Endothelial cell of umbilical vein (primary cell): Measurements from ENCODE around the gene UROC1. TPM values are rescaled to one million over a fixed set of nuclear protein-coding genes. Genes with fewer than 3 reads are reported as not detected.

Experiments
- BruUV-seq: library from RNA; stranded (reverse); fragments of 400-500 nt; replicated peaks from 2 replicates; lab custom pipeline; 2021; lab: Mats Ljungman, UMichigan
- CTCF ChIA-PET: fragments of 300-600, 350-600 bp; sonication (Branson Sonifier 250); formaldehyde crosslinking; loops from one replicate; lab custom pipeline; 2021; ENCODE audit warnings: antibody characterized with exemption, inconsistent platforms; lab: Charles Lee
- POLR2A ChIA-PET: fragments of 300-600, 350-600 bp; sonication (Branson Sonifier 250); formaldehyde crosslinking; loops from one replicate; lab custom pipeline; 2021; ENCODE audit warnings: antibody characterized with exemption, inconsistent platforms; lab: Charles Lee
- DNase-seq: peaks from one replicate; pipeline ENCODE4 v3.0.0-alpha.2; 2011; ENCODE audit warnings: low read depth, low spot score
- FAIRE-seq: peaks from 2 replicates; lab custom pipeline; 2011; peaks lifted over from hg19 to GRCh38; lab: Jason Lieb, UNC
- H2AFZ ChIP-seq: 2 replicates; pipeline ENCODE4 v1.6.0; 2012; ENCODE audit warnings: low read depth, low read length, control low read depth, inconsistent platforms
- H3K27ac ChIP-seq: 2 replicates; pipeline ENCODE4 v1.5.1; 2011; ENCODE audit warnings: low read depth, mild to moderate bottlenecking, control low read depth, low read length, moderate library complexity; ENCODE audit not compliant: insufficient read depth
- H3K27me3 ChIP-seq, 2 experiments: 2 replicates each; pipeline versions ENCODE4 v1.6.0 to v1.6.1; 2011; ENCODE audit warnings: low read length in 2 of 2, mixed read lengths in 1 of 2; ENCODE audit not compliant: control insufficient read depth in 2 of 2, insufficient read depth in 2 of 2
- H3K36me3 ChIP-seq, 2 experiments: 2 replicates in 1 of 2; 3 replicates in 1 of 2; pipeline ENCODE4 v1.5.1; 2011; ENCODE audit warnings: low read length in 2 of 2, mild to moderate bottlenecking in 1 of 2, moderate library complexity in 1 of 2; ENCODE audit not compliant: control insufficient read depth in 2 of 2, insufficient read depth in 2 of 2; ENCODE audit errors: extremely low read depth in 1 of 2
- H3K4me1 ChIP-seq: 3 replicates; pipeline ENCODE4 v1.5.1; 2011; ENCODE audit warnings: mild to moderate bottlenecking, low read length; ENCODE audit not compliant: control insufficient read depth, insufficient read depth; ENCODE audit errors: extremely low read depth
- H3K4me2 ChIP-seq: 2 replicates; pipeline ENCODE4 v1.6.1; 2011; ENCODE audit warnings: low read length, control low read depth, mixed read lengths; ENCODE audit not compliant: insufficient read depth
- H3K4me3 ChIP-seq, 3 experiments: fragments of 200-600 bp in 1 of 3; sonication (generic), shearing (Covaris generic) in 1 of 3; replicated peaks in 1 of 3; 2 replicates each; pipeline ENCODE4 v1.5.1; 2011 to 2016; ENCODE audit warnings: control low read depth in 3 of 3, low read length in 3 of 3, mild to moderate bottlenecking in 2 of 3, inconsistent platforms in 1 of 3, low read depth in 1 of 3, moderate library complexity in 1 of 3; ENCODE audit not compliant: insufficient read depth in 1 of 3
- H3K79me2 ChIP-seq: 2 replicates; pipeline ENCODE4 v1.6.0; 2012; ENCODE audit warnings: low read length, inconsistent platforms; ENCODE audit not compliant: control insufficient read depth, insufficient read depth
- H3K9ac ChIP-seq: replicated peaks from 2 replicates; pipeline ENCODE3; 2011; ENCODE audit warnings: low read length, control low read depth; ENCODE audit not compliant: insufficient read depth; ENCODE audit errors: extremely low read depth
- H3K9me1 ChIP-seq: replicated peaks from 3 replicates; pipeline ENCODE4 v1.6.0; 2011; ENCODE audit warnings: mild to moderate bottlenecking, low read length; ENCODE audit not compliant: control insufficient read depth, insufficient read depth; ENCODE audit errors: extremely low read depth
- H3K9me3 ChIP-seq: replicated peaks from 2 replicates; pipeline ENCODE4 v1.5.1; 2012; ENCODE audit warnings: low read length, inconsistent platforms; ENCODE audit not compliant: control insufficient read depth, insufficient read depth
- H4K20me1 ChIP-seq: replicated peaks from 2 replicates; pipeline ENCODE3; 2011; ENCODE audit warnings: mild to moderate bottlenecking, low read length; ENCODE audit not compliant: control insufficient read depth, insufficient read depth; ENCODE audit errors: extremely low read depth
- CTCF ChIP-seq, 2 donors: IDR thresholded peaks; 1 replicate in 1 of 2; 2 replicates in 1 of 2; pipeline ENCODE4 v1.5.1; 2011; ENCODE audit warnings: low read length in 2 of 2, mild to moderate bottlenecking in 2 of 2, moderate library complexity in 2 of 2, control low read depth in 1 of 2, inconsistent platforms in 1 of 2, low read depth in 1 of 2; ENCODE audit not compliant: insufficient read depth in 1 of 2; ENCODE audit errors: extremely low read depth in 1 of 2
- EZH2 ChIP-seq: IDR thresholded peaks from 2 replicates; pipeline ENCODE4 v1.6.1; 2012; ENCODE audit warnings: borderline replicate concordance, low read depth, mild to moderate bottlenecking, moderate library complexity, low read length, inconsistent platforms; ENCODE audit not compliant: severe bottlenecking
- FOS ChIP-seq: IDR thresholded peaks from 2 replicates; pipeline ENCODE4 v1.6.1; 2011; ENCODE audit warnings: mild to moderate bottlenecking, low read length, moderate library complexity, borderline replicate concordance; ENCODE audit not compliant: insufficient read depth
- GATA2 ChIP-seq: IDR thresholded peaks from 2 replicates; pipeline ENCODE4 v1.7.0; 2011; ENCODE audit warnings: low read depth, mild to moderate bottlenecking, moderate library complexity, mixed read lengths, low read length; ENCODE audit not compliant: insufficient read length, insufficient read depth
- JUN ChIP-seq: IDR thresholded peaks from 2 replicates; pipeline ENCODE4 v1.6.1; 2011; ENCODE audit warnings: borderline replicate concordance, low read depth; ENCODE audit not compliant: insufficient read length, insufficient read depth
- MAX ChIP-seq: IDR thresholded peaks from 2 replicates; pipeline ENCODE4 v1.6.1; 2011; ENCODE audit not compliant: insufficient read depth, insufficient read length
- MYC ChIP-seq: IDR thresholded peaks from one replicate; pipeline ENCODE4 v1.6.1; 2011; ENCODE audit warnings: mild to moderate bottlenecking, low read depth, low read length
- POLR2A ChIP-seq: IDR thresholded peaks from 2 replicates; pipeline ENCODE4 v1.6.1; 2012; ENCODE audit warnings: low read depth, mild to moderate bottlenecking, control low read depth, low read length
- POLR2AphosphoS5 ChIP-seq: IDR thresholded peaks from 2 replicates; pipeline ENCODE4 v1.6.1; 2012; ENCODE audit warnings: low read depth, mild to moderate bottlenecking, control low read depth, low read length, moderate library complexity; ENCODE audit not compliant: insufficient read depth
- dilution Hi-C: fragments of 300-500 bp; cut with MboI; formaldehyde crosslinking; loops from one replicate; pipeline ENCODE4 v1.15.0; 2019; ENCODE audit warnings: low sequenced_read_pairs; ENCODE audit not compliant: extremely low pct_ligation_motif_present
- intact Hi-C: fragments of 100-400 bp; cut with micrococcal nuclease; formaldehyde crosslinking; loops from one replicate; pipeline ENCODE4 v1.10.0; 2022
- polyA plus RNA-seq, 4 experiments: library from polyadenylated mRNA; depleted of rRNA in 3 of 4; stranded (reverse) in 3 of 4; unstranded in 1 of 4; fragments of >200 nt; gene quantifications; 2 replicates each; pipeline versions ENCODE4 v1.2.1 to v1.2.3, GENCODE V29; 2011 to 2012; ENCODE audit warnings: missing spikeins in 1 of 4
- total RNA-seq: library from RNA; stranded (reverse); gene quantifications from 2 replicates; pipeline ENCODE4 v1.2.3, GENCODE V29; 2021

The UROC1 gene
- total and polyA plus RNA-seq, 2 donors (not counting 3 experiments of a cell fraction or from before 2014, with no cell fraction given), result not detected

GRCh38 chr3:126498461-126498860, 19.1 kb downstream of the UROC1 start:
- no peak overlapping the region for H3K9ac ChIP-seq
- H3K4me1 ChIP-seq, result no peaks in the 10 kb centered on the region
- CTCF ChIA-PET, result no interaction called here
- H3K27me3 ChIP-seq, result no peaks in the 10 kb centered on the region
- no peak overlapping the region for H3K4me3 ChIP-seq
- H3K27ac ChIP-seq, result no peak overlapping the region
- DNase-seq (no peak), FAIRE-seq (no peak)
- H3K9me1 ChIP-seq, result no peaks in the 10 kb centered on the region
- dilution Hi-C loops, result no loop called here
- H3K79me2 ChIP-seq, result no peaks in the 10 kb centered on the region
- H3K36me3 ChIP-seq, result no peaks in the 10 kb centered on the region
- TF ChIP-seq POLR2A, result no peak
- no peak for TF ChIP-seq GATA2
- no peak for TF ChIP-seq EZH2
- TF ChIP-seq JUN, result no peak
- no peak for TF ChIP-seq CTCF (IDR thresholded peaks at IDR 0.05; ENCODE audit: extremely low read depth in 1 of 2, insufficient read depth in 1 of 2, low read depth in 1 of 2, low read length in 2 of 2)
- no peak for TF ChIP-seq POLR2AphosphoS5
- no peak for TF ChIP-seq MYC
- no peak for TF ChIP-seq FOS
- TF ChIP-seq MAX, result no peak
- no peak overlapping the region for H3K4me2 ChIP-seq
- POLR2A ChIA-PET, result no interaction called here
- H3K9me3 ChIP-seq, result no peaks in the 10 kb centered on the region
- intact Hi-C loops, result no loop called here
- H2AFZ ChIP-seq, result no peak overlapping the region
- no TSS peak for BruUV-seq
- no peaks in the 10 kb centered on the region for H4K20me1 ChIP-seq
